ENCODE results near the gene FAM180B.
"Not testable (repeated sequence)": the region's sequence is repeated elsewhere in the genome, so short reads cannot be mapped to it uniquely, and the experiment has no call there.

The FAM180B gene, protein sequence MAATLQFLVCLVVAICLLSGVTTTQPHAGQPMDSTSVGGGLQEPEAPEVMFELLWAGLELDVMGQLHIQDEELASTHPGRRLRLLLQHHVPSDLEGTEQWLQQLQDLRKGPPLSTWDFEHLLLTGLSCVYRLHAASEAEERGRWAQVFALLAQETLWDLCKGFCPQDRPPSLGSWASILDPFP

DNA sequence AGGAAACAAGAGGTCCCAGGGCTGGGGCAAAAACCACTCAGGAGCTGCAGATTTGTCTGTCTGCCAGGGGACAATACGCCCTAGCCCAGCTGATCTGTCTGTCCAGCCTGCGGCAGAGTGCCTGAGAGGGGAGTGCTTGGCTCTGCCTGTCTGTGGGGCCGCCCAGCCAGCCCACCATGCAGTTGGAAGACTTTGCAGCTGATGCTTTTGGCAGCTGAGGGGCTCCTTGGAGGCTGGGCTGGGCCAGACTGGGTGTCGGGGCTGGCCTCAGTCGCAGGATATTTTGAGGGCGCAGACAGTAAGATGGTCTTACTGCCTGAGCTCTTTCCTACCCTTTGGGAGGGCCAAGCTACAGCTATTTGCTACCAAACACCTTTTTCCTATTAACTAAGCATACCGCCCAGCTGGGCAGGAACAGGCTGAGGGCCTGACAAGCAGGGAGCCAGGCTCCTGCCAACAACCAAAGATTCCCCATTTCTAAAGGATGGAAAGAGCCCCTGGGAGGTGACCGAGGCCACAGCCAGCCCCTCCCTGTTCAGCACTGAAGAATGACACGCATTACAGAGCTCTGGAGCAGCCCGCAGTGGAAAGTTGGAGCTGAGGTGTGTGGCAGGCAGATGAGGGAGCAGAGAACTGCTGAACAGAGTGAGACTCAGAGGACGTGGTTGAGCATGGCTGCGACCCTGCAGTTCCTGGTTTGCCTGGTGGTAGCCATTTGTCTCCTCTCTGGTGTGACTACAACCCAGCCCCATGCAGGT, at the start of gene FAM180B:
Gene FAM180B (plus strand): TSS at position 581 of the 758 bp plus-strand sequence. CDS start 91 bp downstream, at position 672.
- DNase-seq (ENCODE audit: low read depth in 2 of 2) = no peak

DNA sequence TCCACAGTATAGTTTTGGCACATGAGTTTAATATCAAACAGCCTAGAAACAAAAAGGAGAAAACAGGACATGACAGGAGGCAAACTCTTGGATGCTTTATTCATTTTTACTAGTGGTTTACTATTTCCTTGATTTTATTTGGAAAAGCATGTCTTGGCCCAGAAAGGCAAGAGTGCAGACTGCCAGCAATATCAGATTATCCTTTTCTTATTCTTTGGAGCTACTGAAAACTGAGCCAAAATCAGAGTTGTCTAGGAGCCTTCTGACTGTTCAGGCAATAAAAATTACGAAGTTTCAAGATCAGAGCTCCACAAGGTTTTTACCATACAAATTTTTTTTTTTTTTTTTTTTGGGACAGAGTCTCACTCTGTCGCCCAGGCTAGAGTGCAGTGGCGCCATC, 49.6 kb upstream of the FAM180B start:
- no peak for DNase-seq (ENCODE audit: low read depth in 2 of 2)

DNA sequence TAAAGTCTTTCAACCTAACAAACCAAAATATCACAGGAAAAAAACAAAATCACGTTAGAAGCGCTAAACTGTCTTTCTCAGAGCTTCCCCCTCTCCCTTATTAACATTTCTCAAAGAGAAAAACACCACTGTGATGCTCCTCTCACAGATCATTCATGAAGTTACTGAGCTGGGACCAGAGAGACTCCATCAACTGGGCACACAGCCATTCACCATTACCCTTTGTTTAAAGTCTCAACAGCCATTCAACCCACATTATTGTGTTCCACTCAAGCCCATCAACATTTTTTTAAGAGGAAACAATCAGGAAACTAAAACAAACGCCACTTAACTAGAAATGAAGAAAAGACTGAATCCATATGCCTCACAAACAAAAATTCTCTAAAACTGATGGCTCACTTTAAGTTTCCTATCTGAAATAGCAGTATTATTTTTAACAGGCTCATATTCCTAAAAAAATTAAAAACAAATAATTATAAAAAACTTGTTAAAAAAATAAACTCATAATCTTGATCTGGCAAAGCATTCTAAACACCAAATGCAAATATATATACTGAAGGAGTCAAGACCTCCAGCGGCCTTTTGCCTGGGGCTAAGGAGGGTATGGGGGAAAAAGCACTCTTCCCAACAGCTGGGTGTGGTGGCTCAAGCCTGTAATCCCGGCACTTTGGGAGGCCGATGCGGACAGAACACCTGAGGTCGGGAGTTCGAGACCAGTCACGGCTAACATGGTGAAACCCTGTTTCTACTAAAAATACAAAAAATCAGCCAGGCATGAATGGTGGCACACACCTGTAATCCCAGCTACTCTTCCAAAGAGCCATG, 47.5 kb upstream of the FAM180B start:
- DNase-seq (ENCODE audit: low read depth in 2 of 2) = no peak

DNA sequence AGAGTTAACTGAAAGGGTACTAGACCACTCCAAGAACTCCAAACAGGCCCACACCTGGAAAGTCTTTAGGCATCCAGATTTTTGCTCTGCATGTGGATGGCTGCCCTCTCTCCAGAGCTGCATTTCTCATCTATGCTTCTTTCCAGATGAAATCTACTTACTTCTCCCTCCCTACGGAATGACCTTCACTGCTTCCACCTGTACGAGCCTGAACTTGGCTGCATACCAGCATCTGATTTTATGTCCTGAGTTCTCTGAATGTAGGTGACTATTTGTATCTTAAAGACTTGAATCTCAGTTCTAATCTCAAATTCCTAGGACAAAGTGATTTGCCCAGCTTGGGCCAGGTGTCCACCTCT, 46.8 kb upstream of the FAM180B start:
- DNase-seq (ENCODE audit: low read depth in 2 of 2) = no peak

DNA sequence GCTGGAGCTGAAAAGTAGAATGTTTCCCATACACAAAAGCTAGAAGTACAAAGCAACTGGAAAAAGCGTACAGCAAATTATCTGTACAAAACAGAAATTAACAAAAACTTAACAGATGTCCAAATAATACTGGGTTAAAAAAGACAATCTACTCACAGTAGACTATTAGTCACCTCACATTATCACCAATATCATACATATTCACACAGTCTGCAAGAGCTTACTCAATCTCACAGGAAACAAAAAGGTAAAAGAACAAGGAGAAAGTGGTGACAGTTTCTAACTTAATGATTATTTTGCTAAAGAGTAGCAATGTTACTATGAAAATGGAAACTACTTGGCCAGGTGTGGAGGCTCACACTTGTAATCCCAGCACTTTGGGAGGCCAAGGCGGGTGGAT, 45.4 kb upstream of the FAM180B start:
- no peak for DNase-seq (ENCODE audit: low read depth in 2 of 2)

DNA sequence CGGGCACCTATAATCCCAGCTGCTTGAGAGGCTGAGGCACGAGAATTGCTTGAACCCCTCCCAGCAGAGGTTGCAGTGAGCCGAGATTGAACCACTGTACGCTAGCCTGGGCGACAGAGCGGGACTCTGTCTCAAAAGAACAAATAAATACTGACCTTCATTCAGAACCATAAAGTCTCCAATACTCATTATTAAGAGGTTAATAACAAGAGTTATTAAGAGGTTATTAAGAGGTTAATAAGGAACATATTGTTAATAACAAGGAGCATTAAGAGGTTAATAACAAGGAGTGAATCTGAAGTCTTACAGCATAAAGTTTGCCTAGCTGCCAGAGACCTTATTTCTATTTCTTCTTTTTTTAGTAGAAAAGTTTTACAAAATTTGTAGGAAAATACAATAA, 41.2 kb upstream of the FAM180B start:
- DNase-seq (ENCODE audit: low read depth in 2 of 2) = no peak

DNA sequence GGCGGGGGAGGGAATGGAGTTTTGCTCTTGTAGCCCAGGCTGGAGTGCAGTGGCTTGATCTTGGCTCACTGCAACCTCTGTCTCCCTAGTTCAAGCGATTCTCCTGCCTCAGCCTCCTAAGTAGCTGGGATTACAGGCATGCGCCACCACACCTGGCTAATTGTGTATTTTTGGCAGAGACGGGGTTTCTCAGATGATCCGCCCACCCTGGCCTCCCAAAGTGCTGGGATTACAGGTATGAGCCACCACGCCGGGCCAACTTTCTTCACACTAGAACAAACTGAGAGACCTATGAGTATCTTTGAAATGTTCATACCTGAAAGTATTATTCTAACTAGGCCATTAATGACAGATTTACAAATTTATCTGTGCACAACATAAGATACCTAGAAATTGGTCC, 40.2 kb upstream of the FAM180B start:
- not testable (repeated sequence) for DNase-seq (ENCODE audit: low read depth in 2 of 2)

DNA sequence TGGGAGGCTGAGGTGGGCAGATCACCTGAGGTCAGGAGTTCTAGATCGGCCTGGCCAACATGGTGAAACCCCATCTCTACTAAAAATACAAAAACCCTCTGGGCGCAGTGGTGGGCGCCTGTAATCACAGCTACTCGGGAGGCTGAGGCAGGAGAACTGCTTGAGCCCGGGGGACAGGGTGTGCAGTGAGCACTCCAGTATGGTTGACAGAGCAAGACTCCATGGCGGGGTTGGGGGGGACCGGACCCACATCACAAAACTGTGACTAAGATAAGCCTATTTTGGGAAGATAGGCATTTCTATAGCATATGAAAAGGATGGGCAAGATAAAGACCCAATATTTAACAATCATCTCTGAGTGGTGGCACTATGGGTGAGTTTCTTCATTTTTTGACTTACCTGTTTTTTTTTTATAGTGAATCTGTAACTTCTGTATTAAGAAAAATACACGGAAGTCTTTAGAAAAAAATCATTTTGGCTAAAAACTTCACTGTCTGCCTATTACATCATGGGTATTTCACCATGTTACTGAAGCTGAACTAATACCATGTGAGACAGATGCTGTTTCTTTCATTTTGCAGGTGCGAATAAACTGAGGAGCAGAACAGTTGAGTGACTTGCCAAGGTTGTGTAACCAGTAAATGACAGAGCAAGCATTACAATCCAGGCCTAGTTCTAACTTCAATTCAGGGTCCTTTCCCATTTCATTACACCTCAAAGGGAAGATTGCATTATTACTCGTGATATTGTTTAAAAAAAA, 36.0 kb upstream of the FAM180B start:
- no peak for DNase-seq (ENCODE audit: low read depth in 2 of 2)

DNA sequence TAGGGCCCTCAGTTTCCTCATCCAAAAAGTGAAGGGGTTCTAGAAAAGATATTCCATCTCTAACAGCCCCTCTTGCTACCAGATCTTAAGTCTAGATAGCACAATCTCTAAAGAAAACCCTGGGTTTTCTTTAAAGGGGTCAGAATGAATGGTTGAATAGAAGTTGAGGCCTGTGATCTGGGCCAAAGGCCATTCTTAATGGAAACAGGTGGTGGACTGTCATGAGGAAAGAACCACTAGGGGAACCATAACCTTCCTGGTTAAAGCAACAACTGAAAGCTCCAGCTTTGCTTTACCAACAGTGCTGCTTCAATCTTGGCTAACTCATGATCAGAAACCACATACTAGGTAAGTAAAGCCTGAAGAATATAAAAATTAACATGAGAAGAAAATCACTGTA, 35.4 kb upstream of the FAM180B start:
- DNase-seq (ENCODE audit: low read depth in 2 of 2) = no peak

DNA sequence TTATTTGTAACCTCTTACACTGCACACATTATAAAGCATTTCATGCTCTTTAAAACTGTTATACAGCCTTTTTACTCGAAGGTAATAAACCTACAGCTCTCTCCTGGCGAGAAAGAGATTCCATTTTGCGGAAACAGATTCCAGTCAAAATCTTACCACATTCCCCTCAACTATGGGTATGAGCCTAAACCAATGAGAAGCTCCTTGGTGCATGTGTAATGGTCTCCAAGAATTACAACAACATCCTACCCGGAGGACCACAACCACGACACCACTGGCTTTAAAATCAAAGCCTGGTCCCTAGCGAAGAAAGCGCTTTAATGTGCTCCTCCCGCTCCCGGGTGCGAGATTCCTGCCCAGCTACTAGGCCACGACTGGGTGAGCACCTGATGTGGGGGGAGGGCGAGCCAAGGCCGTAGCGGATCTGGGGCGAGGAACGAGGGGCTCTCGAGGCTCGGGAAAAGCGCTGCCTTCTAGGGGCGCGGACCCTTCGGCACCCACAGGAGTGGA, 34.4 kb upstream of the FAM180B start:
- DNase-seq (ENCODE audit: low read depth in 2 of 2) = peak in 1 of 2 donors; percentile 9

DNA sequence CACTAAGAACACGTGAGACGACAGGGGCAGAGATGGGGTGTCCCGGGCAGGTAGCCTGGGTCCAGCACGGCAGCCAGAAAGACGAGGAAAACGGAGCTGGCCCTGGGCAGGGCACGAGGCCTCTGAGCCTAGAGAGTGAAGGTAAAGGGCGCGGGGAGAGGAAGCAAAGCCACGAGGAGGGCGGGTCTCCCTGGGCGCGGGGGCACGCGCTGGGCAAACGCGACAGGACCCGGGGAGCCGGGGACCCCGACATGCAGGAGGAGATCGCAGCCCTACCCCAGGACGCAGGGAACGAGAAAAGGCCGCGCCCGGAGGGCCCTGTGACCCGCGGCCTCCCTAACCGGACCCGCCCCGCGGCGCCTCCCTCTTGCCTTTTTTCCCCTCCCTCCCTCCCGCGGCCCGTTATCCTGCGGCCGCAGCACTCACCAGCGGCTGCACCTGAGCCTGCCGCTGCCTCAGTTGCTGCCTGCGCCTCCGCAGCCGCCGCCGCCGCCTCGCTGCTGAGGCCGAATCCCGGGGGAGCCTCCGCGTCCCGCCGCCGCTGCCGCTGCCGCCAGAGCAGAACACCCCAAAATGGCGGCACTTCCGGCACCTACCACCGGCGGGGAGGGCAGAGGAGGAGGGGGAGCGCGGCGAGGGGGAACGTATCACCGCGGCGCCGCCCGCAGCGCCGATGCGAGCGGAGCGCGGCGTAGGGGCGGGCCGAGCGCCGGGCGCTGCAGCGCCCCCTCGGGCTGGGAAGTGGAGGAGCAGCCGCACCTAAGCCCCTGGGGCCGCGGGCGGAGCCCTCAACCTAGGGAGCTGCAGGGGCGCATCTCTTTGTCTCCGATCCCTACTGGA, 33.7 kb upstream of the FAM180B start, which contains the start of gene CELF1:
Gene CELF1 (minus strand): TSS at position 567 of the 840 bp plus-strand sequence. CDS start 53,609 bp downstream, outside the sequence.
- DNase-seq (ENCODE audit: low read depth in 2 of 2) = peak; percentile 88 to 89

DNA sequence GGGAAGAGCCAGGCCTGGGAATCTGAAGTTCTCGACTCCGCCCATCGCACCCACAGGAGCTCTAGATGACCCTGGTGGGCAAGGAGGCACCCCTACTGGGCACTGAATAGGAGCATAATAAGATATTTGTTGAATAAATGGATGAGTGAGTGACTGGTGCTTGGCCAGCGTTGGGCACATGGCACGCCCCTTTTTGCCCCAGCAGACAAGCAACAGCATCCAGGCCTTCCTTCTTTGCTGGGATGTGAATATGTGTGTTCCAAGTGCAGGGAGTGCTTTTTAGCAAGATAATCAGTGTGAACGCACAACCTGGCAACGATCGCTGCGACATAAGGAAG, 33.1 kb upstream of the FAM180B start:
- DNase-seq (ENCODE audit: low read depth in 2 of 2) = peak in 1 of 2 donors; percentile 26

DNA sequence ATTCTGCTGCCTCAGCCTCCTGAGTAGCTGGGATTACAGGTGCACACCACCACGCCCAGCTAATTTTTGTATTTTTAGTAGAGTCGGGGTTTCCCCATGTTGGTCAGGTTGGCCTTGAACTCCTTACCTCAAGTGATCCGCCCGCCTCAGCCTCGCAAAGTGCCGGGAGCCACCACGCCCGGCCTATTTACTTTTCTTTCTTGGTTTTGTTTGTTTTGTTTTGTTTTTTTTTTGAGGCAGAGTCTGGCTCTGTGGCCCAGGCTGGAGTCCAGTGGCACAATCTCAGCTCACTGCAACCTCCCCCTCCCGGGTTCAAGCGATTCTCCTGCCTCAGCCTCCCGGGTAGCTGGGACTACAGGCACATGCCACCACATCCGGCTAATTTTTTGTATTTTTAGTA, 29.5 kb upstream of the FAM180B start:
- DNase-seq (ENCODE audit: low read depth in 2 of 2) = not testable (repeated sequence)

DNA sequence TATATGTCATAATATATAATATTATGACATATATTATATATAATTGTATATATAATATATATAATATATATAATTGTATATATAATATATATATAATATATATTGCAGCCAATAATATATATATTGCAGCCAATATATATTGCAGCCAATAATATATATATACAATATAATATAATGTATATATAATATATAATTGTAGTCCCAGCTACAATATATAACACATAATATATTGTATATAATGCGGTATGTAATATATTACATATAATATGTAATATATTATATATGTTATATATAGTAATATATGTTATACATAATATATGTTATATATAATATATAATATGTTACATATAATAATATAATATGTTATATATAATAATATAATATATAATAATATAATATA, 27.8 kb upstream of the FAM180B start:
- no peak for DNase-seq (ENCODE audit: low read depth in 2 of 2)

DNA sequence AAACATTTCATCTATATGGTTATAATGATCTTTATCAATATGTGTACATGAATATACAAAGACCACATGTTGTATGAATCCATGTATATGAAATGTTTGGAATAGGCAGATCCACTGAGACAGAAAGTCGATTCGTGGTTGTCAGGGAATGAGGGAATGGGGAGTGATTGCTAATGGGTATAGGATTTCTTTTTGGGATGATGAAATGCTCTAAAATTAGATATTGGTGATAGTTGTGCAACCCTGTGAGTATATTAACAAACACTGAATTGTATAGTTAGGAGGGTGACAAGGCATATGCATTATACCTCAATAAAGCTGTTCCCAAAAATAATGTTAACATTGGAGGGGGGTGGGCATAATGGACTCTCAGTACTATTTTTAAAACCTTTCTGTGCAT, 26.1 kb upstream of the FAM180B start:
- no peak for DNase-seq (ENCODE audit: low read depth in 2 of 2)

DNA sequence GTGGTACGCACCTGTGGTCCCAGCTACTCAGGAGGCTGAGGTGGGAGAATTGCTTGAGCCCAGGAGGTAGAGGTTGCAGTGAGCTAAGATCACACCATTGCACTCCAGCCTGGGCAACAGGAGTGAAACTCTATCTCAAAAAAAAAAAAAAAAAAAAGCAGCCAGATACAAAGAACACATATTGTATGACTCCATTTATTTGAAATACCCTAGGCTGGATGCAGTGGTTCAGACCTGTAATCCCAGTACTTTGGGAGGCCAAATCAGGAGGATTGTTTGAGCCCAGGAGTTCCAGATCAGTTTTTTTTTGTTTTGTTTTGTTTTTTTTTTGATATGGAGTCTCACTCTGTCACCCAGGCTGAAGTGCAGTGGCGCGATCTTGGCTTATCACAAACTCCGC, 24.1 kb upstream of the FAM180B start:
- DNase-seq (ENCODE audit: low read depth in 2 of 2) = not testable (repeated sequence)

DNA sequence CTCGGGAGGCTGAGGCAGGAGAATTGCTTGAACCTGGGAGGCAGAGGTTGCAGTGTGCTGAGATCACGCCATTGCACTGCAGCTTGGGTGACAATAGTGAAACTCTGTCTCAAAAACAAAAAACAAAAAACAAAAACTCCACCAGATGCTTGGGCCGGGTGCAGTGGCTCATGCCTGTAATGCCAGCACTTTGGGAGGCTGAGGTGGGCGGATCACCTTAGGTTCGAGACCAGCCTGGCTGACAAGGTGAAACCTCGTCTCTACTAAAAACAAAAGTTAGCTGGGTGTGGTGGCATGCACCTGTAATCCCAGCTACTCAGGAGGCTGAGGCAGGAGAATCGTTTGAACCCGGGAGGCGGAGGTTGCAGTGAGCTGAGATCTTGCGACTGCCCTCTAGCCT, 22.1 kb upstream of the FAM180B start:
- not testable (repeated sequence) for DNase-seq (ENCODE audit: low read depth in 2 of 2)

DNA sequence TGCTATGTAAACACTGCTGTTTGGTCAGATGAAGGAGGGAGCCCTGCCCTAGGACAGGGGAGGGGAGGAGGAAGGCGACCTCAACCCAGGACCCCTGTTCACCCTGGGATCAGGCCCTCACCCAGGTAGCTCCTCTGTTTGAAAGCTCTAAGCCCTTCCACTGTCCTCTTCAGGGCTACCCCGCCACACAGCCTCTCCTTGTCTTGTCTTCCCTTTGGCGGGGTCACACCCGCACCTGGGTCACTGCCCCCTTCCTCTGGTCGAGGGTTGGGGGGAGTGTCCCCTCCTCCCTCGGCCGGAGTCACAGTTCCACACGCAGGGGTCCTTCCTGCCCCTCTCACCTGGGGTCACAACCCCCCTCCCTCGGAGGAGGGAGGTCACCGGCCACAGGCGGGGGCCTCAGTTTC, 21.5 kb upstream of the FAM180B start:
- DNase-seq (ENCODE audit: low read depth in 2 of 2) = no peak

DNA sequence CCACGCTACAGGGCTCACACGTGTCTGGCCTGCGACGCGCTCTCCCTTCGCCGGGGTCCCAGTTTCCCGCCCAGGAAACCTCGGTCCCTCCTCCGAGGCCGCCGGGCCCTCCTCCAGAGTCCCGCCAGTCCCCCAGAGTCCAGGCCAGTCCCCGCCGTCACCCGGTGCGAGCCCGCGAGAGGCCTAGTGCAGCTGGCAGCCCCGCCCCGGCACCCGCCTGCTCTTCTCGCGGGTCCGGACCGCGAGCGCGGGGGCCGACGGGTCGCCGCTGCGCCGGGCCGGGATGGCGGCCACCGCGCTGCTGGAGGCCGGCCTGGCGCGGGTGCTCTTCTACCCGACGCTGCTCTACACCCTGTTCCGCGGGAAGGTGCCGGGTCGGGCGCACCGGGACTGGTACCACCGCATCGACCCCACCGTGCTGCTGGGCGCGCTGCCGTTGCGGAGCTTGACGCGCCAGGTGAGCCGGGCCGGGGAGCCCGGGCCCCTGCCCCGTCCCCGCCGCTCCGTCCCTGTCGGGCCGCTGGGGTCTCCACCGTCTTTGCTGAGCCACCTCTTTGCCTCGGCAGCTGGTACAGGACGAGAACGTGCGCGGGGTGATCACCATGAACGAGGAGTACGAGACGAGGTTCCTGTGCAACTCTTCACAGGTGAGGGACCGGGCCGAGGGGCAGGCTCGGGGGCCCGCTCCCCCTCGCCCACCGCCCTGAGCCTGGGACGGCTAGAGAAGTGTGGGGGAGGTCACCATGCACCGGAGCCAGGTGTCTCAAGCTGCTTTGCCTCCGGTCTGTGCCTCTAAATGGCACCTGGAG, 20.9 kb upstream of the FAM180B start, which contains the start of gene PTPMT1:
Gene PTPMT1 (plus strand): TSS at position 260 of the 809 bp plus-strand sequence. CDS start 24 bp downstream, at position 284.
- peak; percentile 66 to 70 for DNase-seq (ENCODE audit: low read depth in 2 of 2)
